CD4-positive, alpha-beta T cell treated with Interleukin-17A for 1 hour (primary cell): ENCODE measurements around the gene CD58.
"Not testable (repeated sequence)": the region's sequence is repeated elsewhere in the genome, so short reads cannot be mapped to it uniquely, and the experiment has no call there.

Experiments used
- DNase-seq: peaks from one replicate; pipeline ENCODE4 v3.0.0-alpha.2; 2020

The CD58 gene

DNA sequence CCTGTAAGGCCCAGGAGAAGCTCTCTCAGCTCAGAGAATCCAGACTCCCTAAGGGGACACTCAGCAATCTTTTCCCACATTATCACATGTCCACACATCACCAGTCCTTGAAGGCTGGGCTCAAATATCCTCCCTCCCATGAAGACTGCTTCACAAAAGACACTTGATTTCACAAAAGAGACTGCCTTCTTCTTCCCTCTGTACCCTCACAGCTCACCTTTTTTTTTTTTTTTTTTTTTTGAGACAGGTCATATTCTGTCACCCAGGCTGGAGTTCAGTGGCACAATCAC lies 1.5 kb downstream of the CD58 start:
- DNase-seq: no peak

DNA sequence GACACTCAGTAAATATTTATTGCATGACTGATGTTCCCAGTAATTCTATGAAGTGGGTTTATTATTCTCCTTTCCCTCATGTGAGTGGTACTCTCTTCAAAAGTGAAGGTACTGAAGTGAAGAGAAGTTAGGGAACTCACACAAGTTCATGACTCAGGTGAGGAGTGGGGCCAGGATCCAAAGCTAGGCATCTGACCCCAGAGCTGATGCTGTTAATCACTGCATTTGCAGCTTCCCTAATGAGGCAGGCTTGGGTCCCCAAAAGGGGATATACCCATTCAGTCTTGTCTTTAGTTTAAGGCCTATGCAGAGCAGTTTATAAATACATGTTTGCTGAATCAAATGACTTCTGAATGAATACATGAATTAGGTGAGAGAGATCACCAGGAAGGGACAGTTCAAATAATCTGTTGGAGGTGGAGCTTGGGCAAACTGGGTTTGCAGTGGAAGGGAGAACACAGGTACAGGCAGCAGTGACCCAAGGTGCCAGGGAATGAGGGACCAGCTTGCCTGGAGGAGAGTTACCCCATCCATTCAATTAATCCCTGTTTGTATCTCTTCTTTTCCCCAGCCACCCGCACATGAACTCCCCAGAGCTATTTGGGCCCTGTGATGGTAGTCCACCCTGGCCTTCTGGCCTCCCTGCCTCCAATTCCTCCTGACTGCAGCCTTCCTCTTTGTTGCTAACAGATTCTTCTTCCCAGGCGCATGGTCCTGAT lies 2.0 kb downstream of the CD58 start:
- no peak for DNase-seq

DNA sequence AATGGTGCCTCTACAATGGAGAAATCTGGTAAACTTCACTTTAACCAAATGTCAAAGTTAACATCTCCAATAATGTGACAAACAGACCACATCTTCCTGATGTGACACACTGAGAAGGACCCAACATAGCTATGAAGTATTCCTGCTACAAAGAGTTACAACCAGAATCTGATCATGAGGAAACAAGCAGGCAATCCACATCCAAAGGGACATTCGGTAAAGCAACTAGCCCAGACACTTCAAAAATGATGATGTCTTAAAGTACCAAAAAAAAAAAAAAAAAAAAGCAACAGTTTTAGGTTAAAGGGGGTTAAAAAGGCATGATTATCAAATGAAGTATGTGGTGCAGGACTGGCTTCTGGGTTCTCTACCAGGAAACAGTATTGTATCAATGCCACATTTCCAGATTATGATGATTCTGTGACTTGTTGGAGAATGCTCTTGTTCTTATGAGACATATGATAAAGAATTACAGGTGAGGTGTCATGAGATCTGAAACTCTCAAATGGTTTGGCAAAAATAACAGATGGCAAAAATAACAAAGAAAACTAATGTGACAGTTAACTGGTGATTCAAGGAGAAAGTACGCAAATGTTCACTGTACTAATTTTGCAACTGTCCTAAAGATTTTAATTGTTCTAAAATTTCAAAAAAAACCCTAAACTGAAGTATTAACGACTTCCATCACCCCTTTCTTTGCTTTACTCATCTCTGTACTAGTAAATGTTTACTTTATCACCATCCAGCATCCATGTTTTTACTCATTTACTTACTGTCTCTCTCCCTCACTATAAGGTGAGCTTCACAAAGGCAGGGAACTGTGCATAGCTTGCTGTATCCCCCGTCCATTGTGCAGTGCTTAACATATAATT lies 2.8 kb downstream of the CD58 start:
- no peak for DNase-seq

DNA sequence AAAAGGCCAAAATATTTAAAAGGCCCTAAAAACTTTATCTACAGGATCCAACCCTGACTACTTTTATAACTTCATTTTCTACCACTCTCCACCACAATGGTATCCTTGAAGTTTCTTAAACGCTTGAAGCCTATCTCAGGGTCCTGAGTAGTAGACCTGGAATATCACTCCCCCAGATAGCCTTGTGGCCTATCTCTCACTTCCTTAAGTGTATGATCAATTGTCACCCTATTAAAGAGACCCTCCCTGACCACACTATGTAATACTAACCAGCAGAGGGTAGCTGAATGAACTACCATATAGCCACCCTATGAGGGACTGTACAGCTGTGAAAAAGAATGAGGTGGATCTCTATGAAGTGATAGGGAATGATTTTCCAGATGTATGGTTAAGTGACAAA lies 5.6 kb downstream of the CD58 start:
- no peak for DNase-seq

DNA sequence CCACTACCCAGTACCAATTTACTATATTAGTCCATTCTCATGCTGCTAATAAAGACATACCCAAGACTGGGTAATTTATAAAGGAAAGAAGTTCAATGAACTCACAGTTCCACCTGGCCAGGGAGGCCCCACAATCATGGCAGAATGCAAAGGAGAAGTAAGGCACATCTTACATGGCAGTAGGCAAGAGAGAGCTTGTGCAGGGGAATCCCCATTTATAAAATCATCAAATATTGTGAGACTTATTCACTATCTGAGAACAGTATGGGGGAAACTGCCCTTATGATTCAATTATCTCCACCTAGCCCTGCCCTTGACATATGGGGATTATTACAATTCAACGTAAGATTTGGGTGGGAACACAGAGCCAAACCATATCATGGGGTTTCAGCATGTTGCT lies 6.4 kb downstream of the CD58 start:
- no peak for DNase-seq

DNA sequence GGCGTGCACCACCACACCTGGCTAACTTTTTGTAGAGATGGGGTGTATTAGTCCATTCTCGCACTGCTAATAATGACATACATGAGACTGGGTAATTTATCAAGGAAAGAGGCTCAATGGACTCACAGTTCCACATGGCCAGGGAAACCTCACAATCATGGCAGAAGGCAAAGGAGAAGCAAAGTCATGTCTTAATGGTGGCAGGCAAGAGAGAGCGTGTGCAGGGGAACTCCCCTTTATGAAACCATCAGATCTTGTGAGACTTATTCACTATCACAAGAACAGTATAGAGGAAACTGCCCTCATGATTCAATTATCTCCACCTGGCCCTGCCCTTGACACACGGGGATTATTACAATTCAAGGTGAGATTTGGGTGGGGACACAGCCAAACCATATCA lies 8.4 kb downstream of the CD58 start:
- DNase-seq: not testable (repeated sequence)

DNA sequence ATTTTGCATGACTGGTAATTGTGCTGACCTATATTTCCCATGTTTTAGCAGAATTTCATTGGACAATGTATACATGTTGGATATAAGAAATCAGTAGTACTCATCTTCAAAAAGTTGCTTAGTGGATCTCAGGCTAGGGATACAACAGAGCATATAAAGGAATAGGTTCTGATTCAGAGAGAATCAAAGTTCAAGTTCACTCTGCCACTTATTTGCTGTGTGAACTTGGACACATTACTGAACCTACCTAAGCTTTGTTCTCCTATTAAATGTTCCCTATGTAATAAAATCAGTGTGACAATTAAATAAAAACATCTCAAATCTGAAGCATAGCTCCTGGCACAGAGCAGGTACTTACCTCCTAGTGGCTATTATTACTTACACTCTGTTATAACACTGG lies 9.3 kb downstream of the CD58 start:
- DNase-seq: no peak

DNA sequence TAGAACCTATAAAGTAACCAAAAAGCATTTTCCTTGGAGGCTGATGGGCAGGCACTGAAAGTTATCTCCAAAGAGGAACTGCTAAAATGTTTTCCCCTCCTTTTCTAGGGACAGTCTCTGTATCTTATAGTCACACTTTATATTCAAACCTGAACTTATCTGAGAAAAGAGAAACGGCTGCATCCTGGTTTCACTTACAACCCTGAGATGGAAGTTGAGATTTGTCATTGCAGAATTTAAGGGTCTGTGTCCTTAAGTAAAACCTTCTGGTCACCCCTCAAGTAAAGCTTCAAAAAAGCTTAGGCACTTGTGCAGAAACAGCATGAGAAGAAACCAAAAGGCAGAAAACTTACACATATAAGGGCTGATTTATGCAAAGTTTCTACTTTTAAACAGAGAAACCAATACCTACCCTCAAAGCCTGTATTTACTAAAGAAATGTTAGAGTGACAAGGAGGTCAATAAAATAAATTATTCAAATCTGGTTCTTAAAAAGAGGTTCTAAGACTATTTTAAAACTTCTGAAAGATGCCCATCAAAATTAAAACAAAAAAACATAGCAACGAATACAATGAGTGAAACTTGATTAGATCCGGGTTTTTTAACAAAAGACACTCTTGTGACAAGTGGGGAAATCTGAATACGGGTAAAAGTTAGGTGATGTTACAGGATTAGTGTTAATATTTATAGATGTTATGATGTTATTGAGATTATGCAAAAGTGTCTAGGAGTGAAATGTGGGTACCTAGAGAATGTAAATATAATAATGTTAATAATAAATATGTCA lies 9.9 kb downstream of the CD58 start:
- DNase-seq: no peak

DNA sequence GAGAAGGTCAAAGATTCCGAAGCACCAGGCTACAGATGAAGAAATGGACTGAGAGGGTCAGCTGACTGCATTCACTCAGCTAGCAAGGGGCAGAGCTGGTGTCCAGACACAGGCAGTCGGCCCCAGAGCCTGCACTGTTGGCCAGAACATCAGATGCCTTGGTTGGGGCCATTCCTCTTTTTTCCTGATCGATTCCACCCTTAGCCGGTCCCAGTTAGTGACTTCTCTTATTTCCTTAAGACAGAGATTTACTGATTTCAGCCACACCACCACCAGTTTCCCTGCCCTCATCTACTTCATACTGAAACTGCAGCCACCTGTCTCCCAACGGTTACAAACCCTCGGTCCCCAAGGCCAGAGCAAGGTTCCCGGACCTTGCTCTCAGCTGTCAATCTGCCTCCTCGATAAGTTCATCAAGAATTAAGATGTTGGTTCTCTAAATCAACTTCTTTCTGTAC lies 11.5 kb downstream of the CD58 start:
- no peak for DNase-seq

DNA sequence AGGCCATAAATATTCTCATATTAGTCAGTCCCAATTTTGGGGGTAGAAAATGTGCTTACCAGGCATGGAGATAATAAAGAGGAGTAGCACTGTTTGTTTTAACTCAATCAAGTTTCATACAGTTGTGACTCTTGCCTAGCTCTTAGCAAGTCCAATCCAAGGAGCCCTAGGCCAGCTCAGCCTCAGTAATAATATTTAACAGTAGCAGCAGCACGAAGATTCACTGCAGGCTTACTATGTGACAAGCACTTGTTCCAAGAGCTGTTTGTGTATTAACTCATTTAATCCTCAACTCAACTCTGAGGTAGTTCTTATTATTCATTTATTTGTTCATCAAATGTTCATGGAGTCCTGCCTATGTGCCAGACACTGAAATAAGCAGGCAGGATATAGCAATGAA lies 12.3 kb downstream of the CD58 start:
- DNase-seq: no peak

DNA sequence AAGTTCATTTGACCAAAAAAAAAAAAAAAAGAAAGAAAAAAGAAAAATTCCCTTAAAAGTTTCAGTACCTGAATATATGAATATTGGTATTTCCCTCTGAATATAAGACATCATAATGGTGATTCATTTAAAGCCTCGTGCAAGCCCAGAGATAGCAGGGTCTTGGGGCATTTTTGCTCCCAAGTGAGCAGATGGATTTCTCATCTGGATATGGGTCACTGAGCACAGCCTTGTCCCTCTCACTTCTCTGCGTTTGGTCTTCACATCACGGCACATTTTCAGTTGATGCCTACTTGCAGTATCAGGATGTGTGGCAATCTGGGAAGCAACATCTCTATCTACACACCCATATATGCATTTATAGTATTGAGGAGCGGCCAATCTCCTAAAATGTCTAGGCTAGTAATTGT lies 12.7 kb downstream of the CD58 start:
- no peak for DNase-seq

DNA sequence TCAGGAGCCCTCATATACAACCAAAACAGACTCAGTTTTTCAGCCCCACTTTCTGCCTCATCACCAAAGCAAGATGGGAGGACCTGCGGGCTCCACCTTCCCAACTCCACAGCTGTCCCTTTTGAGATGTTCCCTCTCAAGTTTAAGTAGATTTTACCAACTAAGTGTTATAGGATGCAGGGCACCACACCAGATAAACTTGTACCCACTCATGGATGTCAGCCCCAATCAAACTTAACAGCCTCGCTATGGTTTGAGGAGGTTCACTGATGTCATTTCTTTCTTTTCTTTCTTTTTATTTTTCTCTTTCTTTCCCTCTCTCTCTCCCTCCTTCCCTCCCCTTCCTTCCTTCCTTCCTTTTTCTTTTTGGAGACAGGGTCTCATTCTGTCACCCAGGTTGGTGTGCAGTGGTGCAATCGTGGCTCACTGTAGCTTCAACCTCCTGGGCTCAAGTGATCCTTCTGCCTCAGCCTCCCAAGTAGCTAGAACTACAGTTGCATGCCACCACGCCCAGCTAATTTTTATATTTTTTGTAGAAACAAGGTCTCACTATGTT lies 13.4 kb downstream of the CD58 start:
- DNase-seq: no peak

DNA sequence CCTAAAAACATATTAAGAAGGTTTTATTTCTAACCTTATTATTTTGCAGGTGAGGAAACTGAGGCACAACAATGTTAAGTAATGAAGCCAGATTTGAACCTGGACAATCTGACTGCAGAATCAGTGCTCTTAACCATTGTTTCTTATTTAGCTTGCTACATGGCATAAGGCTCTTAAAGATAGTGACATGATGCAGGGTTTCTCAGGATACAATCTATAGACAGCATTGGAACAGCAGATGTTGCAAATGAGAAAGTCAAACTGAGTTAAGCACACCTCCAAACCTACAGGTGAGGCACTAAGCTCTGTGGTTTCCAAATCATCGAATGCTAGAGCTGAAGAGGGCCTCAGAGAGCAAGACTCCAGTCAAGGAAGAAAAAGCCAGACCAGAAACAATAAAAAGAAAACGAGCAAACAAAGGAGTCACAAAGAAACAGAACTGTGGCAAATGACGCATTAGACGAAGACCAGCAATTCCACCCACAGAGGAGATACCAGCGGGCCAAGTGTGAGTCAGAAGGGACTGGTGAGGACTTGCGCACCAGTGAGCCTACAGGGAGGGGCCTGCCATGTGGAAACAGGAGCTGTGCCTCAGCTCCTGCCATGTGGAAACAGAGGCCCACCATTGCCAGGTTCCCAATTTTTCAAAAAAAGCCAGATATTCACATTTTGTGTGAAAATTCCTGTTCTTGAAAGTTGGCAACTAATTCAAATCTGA lies 14.4 kb downstream of the CD58 start:
- peak; percentile 78 for DNase-seq

DNA sequence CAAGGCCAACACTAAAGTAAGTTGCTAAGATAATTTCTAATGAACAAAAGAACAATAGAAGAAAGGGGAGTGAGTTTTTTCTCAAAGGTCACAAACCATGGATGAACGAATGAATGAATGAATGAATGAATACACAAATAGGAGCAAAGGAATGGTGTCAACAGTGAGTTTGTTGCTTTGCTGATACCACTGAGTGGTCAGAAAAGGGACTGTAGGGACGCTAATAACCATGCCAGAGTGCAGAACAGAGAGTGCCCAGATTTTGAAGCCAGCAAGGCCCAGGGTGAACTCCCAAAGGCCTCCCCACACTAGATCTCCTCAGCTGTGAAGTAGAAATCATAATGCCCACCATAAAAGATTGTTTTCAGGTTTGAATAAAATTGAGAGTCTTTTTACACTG lies 15.9 kb downstream of the CD58 start:
- no peak for DNase-seq

DNA sequence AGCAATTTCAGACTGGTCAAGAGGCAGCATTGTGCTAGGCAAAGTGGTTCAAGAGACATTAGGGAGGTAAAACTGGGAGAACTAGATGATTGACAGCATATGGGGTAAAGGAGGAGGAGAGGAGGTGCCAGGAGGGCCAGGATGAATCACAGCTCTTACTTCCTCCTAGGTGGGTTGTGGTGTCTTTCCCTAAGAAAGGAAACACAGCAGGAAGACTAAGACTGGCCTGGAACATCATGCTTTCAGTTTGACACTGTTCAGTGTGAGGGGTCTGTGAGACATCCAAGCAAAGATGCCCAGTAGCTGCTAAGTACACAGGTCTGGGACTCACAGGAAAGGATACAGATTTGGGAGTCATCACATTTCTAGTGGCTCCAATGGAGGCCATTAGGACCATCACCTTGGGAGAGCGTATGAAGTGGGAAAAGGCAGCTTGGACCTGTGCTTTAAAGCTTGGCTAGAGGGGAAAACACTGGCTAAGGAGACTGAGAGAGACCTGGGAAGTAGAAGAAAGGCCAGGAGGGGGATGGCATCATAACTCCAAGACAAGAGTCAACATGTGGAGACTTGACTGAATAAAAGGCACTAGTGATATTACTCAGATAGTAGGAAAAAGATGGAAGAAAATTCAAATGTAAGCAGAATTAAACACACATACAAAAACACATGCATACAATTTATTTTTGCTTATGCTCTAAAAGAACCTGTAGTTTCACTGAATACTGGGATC lies 17.3 kb downstream of the CD58 start:
- DNase-seq: no peak

DNA sequence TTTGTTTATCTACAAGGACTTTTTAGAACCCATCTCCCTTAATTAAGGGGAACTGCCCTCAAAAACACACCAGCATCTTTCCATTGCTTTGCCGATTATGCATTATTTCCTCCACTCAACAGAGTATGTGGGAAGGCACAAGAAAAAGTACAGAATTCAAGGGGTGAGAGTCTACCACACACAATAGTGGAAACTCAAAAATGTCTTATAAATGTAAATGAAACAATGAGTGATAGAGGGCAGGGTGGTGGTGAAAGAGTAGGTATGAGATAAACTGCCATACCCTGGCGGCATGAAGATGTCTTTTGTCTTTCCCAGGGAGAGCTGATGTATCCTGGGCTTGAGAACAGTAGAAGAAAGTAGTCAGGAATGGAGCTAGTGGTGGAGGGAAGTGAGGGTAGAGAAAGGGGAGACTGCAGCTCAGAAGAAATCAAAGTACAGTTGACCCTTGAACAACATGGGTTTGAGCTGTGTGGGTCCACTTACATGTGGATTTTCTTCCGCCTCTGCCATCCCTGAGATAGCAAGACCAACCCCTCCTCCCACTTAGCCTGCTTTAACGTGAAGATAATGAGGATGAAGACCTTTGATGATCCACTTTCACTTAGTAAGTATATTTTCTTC lies 24.4 kb downstream of the CD58 start:
- no peak for DNase-seq

DNA sequence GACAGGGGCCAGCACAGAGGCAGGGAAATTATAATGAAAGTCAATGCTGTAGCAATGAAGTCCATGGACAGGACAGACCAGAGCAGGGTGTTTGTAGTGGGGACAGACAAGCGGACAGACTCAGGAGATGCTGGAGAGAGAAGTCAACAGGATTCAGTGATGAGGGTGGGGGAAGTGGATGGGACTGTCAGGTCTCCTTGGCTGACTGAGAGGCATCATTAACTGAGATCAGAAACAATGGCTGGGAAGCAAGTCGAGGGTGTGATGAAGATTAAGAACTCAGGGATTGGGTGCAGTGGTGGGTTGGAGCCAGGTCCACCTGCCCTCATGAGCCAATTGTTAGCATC lies 25.5 kb downstream of the CD58 start:
- DNase-seq: no peak

DNA sequence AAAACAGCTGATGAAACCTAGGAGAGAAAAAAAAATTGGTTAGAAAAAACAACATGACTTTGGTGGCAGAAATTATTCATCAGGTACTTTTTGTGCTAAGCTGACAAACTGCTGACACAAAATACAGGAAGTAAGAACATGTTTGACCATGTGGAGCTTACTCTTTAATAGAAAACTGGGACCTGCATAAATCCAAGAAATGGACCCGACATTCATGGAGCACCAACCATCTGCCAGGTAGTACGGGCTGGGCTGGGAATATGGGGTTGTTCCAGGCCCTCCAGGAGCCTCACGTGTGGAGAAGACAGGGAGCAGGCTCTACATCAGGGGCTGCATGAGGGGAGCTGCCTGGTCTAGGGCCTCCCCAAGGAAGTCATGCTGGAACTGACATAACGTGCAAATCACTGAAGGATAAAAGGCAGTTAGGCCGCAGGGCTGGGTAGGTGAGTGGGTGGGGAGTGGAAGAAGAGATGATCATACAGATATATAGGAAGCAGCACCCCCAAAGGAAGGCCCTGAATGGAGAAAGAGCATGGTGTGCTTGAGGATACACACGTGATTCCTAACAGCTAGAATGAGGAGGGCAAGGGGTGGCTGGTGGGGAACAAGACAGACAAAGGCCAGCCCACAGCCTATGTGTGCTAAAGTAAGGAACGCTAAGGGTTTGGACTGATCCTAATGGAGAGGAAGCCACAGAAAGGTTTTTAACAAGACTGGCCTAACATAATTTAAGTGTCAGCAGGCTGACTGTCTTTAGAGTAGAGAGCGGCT lies 26.1 kb downstream of the CD58 start:
- no peak for DNase-seq

DNA sequence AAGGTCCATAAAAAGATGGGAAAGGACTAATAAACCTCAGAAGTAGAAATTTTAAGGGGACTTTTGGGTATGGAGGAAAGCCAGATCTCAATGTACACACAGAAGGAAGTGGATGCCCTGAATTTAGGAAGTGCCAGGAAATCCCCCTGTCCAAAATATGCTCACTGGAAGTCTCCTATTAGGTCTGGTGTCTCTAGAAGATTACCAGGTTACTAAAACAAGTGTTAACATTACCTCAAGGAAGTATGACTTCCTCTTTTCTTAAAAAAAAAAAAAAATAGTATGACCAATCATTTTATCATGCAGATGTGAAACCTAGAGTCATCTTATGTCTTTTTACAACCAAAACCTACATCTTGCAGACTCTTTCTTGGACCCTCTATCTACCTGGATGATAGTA lies 30.7 kb downstream of the CD58 start:
- peak; percentile 37 for DNase-seq

DNA sequence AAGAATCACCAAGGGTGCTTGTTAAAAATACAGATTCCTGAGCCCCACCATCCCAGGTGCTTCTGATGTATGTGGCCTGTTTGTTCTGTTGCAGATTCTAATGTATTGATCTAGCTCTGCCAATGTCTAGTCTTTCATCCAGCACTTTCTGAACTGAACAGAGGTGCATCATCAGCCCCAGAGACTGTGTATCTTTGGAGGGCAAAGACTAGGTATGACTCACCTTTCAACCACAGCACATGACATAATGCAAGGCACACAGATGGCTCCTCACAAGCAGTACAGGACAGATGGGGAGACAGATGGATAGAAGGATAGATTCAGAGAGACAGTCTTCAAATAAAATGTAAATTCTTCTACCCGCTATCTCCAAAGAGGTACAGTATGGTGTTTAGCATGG lies 32.3 kb downstream of the CD58 start:
- DNase-seq: peak; percentile 37

DNA sequence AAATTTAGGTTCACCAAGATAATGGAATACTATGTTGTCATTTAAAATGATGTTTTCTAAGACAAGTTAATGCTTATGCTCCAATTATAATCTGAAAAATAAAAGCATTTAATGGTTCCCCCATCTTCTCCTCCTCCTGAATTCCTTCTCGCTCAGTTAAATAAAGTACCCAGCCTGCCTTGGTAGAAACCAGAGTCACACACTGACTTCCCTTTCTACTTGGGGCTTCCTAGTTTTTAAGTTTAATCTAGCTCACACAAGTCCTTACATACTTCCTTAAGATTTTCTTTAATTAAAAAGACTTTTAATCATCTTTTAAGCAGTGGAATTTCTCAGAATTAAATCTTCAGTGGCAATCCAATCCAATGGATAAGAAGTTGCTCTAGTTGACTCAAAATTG lies 32.9 kb downstream of the CD58 start:
- DNase-seq: no peak
